HepG2 (cell line): ENCODE results near the gene DARS2. TPM values are rescaled to one million over a fixed set of nuclear protein-coding genes. Genes with fewer than 3 reads are reported as not detected.
A peak's percentile ranks its signal among the peaks of the same experiment; 100 is the strongest.

Source experiments
- ELF4 ChIP-seq: sonication (generic); formaldehyde crosslinking; IDR thresholded peaks from 2 replicates; pipeline ENCODE4 v1.5.0; 2020; ENCODE audit warnings: missing genetic modification reagents, mild to moderate bottlenecking, moderate library complexity, borderline replicate concordance
- ETV5 ChIP-seq: IDR thresholded peaks from 2 replicates; pipeline ENCODE4 v1.6.1; 2018; ENCODE audit warnings: missing biosample characterization, missing genetic modification reagents, inconsistent platforms, borderline replicate concordance
- GATA4 ChIP-seq: sonication (generic); IDR thresholded peaks from 2 replicates; pipeline ENCODE4 v1.6.1; 2016; ENCODE audit warnings: antibody characterized with exemption, low read depth, borderline replicate concordance
- KDM5A ChIP-seq: fragments of 200-600 bp; sonication (generic); IDR thresholded peaks from 2 replicates; pipeline ENCODE4 v1.7.0; 2018; ENCODE audit warnings: antibody characterized with exemption, mild to moderate bottlenecking, low read length, borderline replicate concordance
- MEF2D ChIP-seq: sonication (generic); formaldehyde crosslinking; IDR thresholded peaks from 2 replicates; pipeline ENCODE4 v1.5.1; 2020; ENCODE audit warnings: mild to moderate bottlenecking, missing genetic modification reagents
- NR2F2 ChIP-seq: IDR thresholded peaks from 2 replicates; pipeline ENCODE4 v1.6.1; 2012; ENCODE audit warnings: low read depth, inconsistent platforms, borderline replicate concordance
- SALL2 ChIP-seq: sonication (generic); formaldehyde crosslinking; IDR thresholded peaks from 2 replicates; pipeline ENCODE4 v1.8.1; 2023; ENCODE audit warnings: mild to moderate bottlenecking, missing genetic modification reagents, inconsistent platforms
- ZBTB1 ChIP-seq: sonication (generic); formaldehyde crosslinking; IDR thresholded peaks from 2 replicates; pipeline ENCODE4 v1.4.0; 2020; ENCODE audit warnings: missing genetic modification reagents, borderline replicate concordance
- ZBTB7B ChIP-seq: sonication (generic); formaldehyde crosslinking; IDR thresholded peaks from 2 replicates; pipeline ENCODE4 v1.4.0; 2020; ENCODE audit warnings: missing genetic modification reagents
- ZNF7 ChIP-seq: IDR thresholded peaks from 2 replicates; pipeline ENCODE4 v1.6.1; 2016; ENCODE audit warnings: missing biosample characterization, missing genetic modification reagents
- ZNF850 ChIP-seq: sonication (generic); formaldehyde crosslinking; conservative IDR thresholded peaks from 2 replicates; pipeline ENCODE4 v1.9.0; 2021; ENCODE audit warnings: mild to moderate bottlenecking, missing genetic modification reagents
- polyA plus RNA-seq, 8 experiments: library from polyadenylated mRNA; depleted of rRNA in 3 of 8; stranded (reverse) in 7 of 8; unstranded in 1 of 8; fragments of >200 nt; fragmentation: Illumina TruSeq in 4 of 8; extraction: Trizol in 4 of 8; gene quantifications; 2 replicates each; pipeline versions ENCODE4 v1.2.1 to v1.2.3, GENCODE V29; 2011 to 2016; ENCODE audit warnings: low read depth in 4 of 8, missing spikeins in 1 of 8, mixed read lengths in 1 of 8; ENCODE audit not compliant: insufficient read depth in 1 of 8
- total RNA-seq, 5 experiments: library from RNA; depleted of rRNA; stranded (reverse); fragments of >200 nt; fragmentation: Illumina TruSeq; extraction: Trizol; gene quantifications; 2 replicates each; pipeline ENCODE4 v1.2.3, GENCODE V29; 2016; ENCODE audit warnings: low read depth in 1 of 5
- TF ChIP-seq, protein P1 (sequence below): sonication (generic); formaldehyde crosslinking; IDR thresholded peaks from 2 replicates; pipeline ENCODE4 v1.4.0; 2020; ENCODE audit warnings: mild to moderate bottlenecking, missing genetic modification reagents, borderline replicate concordance
- TF ChIP-seq, protein P2 (sequence below): sonication (generic); formaldehyde crosslinking; IDR thresholded peaks from 2 replicates; pipeline ENCODE4 v1.4.0; 2020; ENCODE audit warnings: missing genetic modification reagents, borderline replicate concordance
- TF ChIP-seq, protein P3 (sequence below): sonication (generic); formaldehyde crosslinking; IDR thresholded peaks from 2 replicates; pipeline ENCODE4 v1.4.0; 2020; ENCODE audit warnings: missing genetic modification reagents, borderline replicate concordance

DARS2 gene
- total and polyA plus RNA-seq, 2 of the 13 experiments (the other 11 are each of a cell fraction or from before 2014, with no cell fraction given): 17.6 to 27.7 TPM

DNA sequence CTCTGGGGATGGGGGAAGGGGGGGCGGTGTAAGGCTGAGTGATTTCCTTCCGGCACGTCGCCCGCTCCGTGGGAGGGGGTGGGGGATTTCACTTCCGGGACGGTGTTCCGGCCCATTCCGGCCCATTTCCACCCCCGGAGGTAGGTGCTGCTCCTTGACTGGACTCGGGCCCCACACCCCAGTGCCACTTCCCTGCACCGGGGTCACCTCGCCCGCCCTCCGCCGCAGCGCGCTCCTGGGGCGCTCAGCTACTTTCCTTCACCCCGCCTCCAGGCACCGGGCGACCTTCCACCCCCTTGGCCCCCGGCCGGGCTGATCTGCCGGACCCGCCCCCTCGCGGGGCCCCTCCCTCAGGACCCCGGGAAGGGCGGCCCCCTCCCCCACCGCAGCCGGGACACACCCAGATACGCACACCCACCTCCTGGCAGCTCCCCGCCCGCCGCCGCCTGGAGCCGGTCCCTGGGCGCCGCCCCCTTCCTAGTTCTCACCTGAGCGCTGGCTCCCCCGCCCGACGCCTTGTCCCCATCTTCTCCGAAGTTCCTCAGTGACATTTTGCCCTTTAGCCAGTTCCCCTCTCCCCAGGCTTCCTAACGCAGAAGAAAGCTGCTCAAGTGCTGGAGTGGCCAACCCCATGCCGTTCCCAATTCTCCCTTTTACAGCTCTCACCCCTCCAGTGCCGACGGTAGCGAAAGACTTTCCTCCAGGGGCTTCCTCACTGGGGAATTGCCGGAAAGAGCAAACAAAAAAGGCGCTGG, 44.0 kb downstream of the DARS2 start, which contains the start of gene ZBTB37 (continued):
- TF ChIP-seq, protein P1, sequence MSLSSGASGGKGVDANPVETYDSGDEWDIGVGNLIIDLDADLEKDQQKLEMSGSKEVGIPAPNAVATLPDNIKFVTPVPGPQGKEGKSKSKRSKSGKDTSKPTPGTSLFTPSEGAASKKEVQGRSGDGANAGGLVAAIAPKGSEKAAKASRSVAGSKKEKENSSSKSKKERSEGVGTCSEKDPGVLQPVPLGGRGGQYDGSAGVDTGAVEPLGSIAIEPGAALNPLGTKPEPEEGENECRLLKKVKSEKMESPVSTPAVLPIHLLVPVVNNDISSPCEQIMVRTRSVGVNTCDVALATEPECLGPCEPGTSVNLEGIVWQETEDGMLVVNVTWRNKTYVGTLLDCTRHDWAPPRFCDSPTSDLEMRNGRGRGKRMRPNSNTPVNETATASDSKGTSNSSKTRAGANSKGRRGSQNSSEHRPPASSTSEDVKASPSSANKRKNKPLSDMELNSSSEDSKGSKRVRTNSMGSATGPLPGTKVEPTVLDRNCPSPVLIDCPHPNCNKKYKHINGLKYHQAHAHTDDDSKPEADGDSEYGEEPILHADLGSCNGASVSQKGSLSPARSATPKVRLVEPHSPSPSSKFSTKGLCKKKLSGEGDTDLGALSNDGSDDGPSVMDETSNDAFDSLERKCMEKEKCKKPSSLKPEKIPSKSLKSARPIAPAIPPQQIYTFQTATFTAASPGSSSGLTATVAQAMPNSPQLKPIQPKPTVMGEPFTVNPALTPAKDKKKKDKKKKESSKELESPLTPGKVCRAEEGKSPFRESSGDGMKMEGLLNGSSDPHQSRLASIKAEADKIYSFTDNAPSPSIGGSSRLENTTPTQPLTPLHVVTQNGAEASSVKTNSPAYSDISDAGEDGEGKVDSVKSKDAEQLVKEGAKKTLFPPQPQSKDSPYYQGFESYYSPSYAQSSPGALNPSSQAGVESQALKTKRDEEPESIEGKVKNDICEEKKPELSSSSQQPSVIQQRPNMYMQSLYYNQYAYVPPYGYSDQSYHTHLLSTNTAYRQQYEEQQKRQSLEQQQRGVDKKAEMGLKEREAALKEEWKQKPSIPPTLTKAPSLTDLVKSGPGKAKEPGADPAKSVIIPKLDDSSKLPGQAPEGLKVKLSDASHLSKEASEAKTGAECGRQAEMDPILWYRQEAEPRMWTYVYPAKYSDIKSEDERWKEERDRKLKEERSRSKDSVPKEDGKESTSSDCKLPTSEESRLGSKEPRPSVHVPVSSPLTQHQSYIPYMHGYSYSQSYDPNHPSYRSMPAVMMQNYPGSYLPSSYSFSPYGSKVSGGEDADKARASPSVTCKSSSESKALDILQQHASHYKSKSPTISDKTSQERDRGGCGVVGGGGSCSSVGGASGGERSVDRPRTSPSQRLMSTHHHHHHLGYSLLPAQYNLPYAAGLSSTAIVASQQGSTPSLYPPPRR (CRISPR knock-in tag): peak; percentile 26; the same call in 1 of the 2 replicates
- peak; percentile 76 for TF ChIP-seq KDM5A
- peak; percentile 44; the same call in 1 of the 2 replicates for TF ChIP-seq SALL2 (CRISPR knock-in tag)
- TF ChIP-seq MEF2D (CRISPR knock-in tag): no peak; the same call in 1 of the 2 replicates
- TF ChIP-seq, protein P2, sequence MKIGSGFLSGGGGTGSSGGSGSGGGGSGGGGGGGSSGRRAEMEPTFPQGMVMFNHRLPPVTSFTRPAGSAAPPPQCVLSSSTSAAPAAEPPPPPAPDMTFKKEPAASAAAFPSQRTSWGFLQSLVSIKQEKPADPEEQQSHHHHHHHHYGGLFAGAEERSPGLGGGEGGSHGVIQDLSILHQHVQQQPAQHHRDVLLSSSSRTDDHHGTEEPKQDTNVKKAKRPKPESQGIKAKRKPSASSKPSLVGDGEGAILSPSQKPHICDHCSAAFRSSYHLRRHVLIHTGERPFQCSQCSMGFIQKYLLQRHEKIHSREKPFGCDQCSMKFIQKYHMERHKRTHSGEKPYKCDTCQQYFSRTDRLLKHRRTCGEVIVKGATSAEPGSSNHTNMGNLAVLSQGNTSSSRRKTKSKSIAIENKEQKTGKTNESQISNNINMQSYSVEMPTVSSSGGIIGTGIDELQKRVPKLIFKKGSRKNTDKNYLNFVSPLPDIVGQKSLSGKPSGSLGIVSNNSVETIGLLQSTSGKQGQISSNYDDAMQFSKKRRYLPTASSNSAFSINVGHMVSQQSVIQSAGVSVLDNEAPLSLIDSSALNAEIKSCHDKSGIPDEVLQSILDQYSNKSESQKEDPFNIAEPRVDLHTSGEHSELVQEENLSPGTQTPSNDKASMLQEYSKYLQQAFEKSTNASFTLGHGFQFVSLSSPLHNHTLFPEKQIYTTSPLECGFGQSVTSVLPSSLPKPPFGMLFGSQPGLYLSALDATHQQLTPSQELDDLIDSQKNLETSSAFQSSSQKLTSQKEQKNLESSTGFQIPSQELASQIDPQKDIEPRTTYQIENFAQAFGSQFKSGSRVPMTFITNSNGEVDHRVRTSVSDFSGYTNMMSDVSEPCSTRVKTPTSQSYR (CRISPR knock-in tag): peak; percentile 82
- peak; percentile 75 for TF ChIP-seq ELF4 (CRISPR knock-in tag)
- no peak for TF ChIP-seq ZNF7 (CRISPR knock-in tag)
- peak; percentile 28; the same call in 1 of the 2 replicates for TF ChIP-seq GATA4
- TF ChIP-seq, protein P3, sequence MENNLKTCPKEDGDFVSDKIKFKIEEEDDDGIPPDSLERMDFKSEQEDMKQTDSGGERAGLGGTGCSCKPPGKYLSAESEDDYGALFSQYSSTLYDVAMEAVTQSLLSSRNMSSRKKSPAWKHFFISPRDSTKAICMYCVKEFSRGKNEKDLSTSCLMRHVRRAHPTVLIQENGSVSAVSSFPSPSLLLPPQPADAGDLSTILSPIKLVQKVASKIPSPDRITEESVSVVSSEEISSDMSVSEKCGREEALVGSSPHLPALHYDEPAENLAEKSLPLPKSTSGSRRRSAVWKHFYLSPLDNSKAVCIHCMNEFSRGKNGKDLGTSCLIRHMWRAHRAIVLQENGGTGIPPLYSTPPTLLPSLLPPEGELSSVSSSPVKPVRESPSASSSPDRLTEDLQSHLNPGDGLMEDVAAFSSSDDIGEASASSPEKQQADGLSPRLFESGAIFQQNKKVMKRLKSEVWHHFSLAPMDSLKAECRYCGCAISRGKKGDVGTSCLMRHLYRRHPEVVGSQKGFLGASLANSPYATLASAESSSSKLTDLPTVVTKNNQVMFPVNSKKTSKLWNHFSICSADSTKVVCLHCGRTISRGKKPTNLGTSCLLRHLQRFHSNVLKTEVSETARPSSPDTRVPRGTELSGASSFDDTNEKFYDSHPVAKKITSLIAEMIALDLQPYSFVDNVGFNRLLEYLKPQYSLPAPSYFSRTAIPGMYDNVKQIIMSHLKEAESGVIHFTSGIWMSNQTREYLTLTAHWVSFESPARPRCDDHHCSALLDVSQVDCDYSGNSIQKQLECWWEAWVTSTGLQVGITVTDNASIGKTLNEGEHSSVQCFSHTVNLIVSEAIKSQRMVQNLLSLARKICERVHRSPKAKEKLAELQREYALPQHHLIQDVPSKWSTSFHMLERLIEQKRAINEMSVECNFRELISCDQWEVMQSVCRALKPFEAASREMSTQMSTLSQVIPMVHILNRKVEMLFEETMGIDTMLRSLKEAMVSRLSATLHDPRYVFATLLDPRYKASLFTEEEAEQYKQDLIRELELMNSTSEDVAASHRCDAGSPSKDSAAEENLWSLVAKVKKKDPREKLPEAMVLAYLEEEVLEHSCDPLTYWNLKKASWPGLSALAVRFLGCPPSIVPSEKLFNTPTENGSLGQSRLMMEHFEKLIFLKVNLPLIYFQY (CRISPR knock-in tag): peak; percentile 100
- TF ChIP-seq ZBTB7B (CRISPR knock-in tag): 0 out of 2 replicates have a peak, but pooled peaks have one; percentile 49
- peak; percentile 86 for TF ChIP-seq ETV5 (CRISPR knock-in tag)
- no peak for TF ChIP-seq ZBTB1 (CRISPR knock-in tag)
- peak; percentile 47; the same call in 1 of the 2 replicates for TF ChIP-seq NR2F2
- TF ChIP-seq ZNF850 (CRISPR knock-in tag): no peak
